ENCODE measurements around the gene APPL2. TPM values are rescaled to one million over a fixed set of nuclear protein-coding genes. Genes with fewer than 3 reads are reported as not detected.

Gene APPL2
- total RNA-seq, 1 experiment from 2014 or later: 35.5 TPM

DNA sequence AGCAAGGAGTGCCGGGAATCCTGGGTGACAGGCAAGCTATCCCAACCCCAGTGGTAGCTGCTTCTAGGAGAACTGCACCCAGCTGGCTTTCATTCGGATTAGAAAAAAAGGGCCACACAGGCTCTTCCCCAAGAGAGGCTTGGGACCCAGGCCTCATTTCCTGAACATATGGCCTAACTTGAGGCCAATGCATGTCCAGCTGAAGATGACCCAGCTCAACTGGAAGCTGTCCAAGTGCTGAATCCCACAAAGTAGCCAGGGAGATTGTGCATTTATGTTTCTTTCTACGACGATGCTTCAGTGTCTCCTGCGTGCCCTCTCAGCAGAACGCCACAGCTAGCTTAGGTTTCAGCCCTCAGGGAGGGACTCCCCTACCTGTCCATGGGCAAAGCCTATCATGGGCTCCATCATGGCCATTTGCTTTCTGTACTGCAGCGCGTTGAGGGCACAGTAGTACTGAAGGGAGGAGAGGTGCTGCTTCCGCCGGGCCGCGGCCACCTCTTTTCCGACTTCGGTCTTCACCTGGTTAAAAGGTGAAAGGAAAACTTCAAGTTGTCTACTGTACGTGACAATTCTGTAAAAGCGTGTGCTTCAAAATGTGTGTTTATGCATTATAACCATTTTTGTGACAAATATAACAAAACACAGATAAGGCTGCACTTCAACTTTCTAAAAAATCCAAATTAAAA, 29.1 kb downstream of the APPL2 start:
- TF ChIP-seq CTCF (IDR thresholded peaks at IDR 0.05; ENCODE audit: unreplicated experiment): no peak
- Mint-ChIP-seq H3K9me3 (ENCODE audit: unreplicated experiment) (no peaks in the 10 kb centered on the region), H3K36me3 (ENCODE audit: insufficient read depth, unreplicated experiment) (peaks cover 65% of the 10 kb centered on the region), H3K4me3 (ENCODE audit: unreplicated experiment) (no peak overlapping the region), H3K27me3 (ENCODE audit: insufficient read depth, unreplicated experiment) (no peaks in the 10 kb centered on the region), H3K27ac (ENCODE audit: low read depth, unreplicated experiment) (no peak overlapping the region), H3K4me1 (ENCODE audit: insufficient read depth, unreplicated experiment) (no peaks in the 10 kb centered on the region)
- POLR2A ChIA-PET: interaction anchor here (1.1 kb wide), 1 partner anchor 171 kb away, joined by 4 read pairs; no protein-coding TSS in a partner anchor
- BruUV-seq (replicated peaks): no TSS peak
- CTCF ChIA-PET: no interaction called here
- DNase-seq (ENCODE audit: unreplicated experiment): no peak
- intact Hi-C loops (cut with micrococcal nuclease): loop anchor here (10.0 kb wide), 1 partner anchor 178 kb away; no protein-coding TSS in a partner anchor

DNA sequence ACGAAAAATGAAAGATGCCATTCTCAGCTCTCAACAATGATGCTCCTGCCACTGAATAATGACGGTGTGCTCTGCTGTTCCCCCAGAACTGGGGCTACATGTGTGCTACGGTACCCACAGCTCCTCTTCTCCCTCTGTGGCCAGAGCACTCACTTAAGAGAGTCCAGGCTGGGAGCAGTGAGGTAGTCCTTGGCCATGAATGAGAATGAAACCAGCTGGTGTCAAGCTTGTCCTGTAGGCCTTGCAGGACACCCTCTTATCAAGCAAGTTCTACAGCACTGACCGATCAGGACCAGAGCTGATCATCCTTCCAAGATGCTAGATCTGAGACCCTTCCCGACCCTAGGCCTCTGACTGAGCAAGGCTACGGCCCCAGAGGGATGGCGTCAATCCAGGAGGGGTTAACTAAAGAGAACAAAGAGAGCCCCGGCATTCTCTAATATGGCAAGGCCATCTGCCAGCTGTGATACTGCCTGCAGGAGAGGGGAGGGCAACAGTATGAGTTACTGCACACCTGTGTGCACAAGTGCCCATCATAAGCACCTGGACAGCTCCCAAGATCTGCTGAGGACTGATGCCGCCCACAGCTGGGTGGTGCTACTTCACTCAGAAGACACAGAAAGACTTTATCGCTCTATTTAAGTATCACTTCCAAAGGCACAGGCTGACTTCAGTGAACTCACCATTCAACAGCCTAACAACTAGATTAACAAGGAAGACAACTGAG, 30.5 kb downstream of the APPL2 start:
- ChIA-PET CTCF (interaction anchor here (0.5 to 1.9 kb wide), 7 partner anchors 9 to 388 kb away, joined by 3 to 8 read pairs (median 5); partner anchors contain the start of gene APPL2), POLR2A (interaction anchor here (0.7 to 1.7 kb wide), 5 partner anchors 9 to 195 kb away, joined by 3 read pairs; no protein-coding TSS in a partner anchor)
- Mint-ChIP-seq H3K27me3 (ENCODE audit: insufficient read depth, unreplicated experiment) (no peaks in the 10 kb centered on the region), H3K36me3 (ENCODE audit: insufficient read depth, unreplicated experiment) (peaks cover 60% of the 10 kb centered on the region), H3K9me3 (ENCODE audit: unreplicated experiment) (no peaks in the 10 kb centered on the region), H3K4me3 (ENCODE audit: unreplicated experiment) (no peak overlapping the region), H3K4me1 (ENCODE audit: insufficient read depth, unreplicated experiment) (no peaks in the 10 kb centered on the region), H3K27ac (ENCODE audit: low read depth, unreplicated experiment) (no peak overlapping the region)
- no TSS peak for BruUV-seq (replicated peaks)
- no peak for TF ChIP-seq CTCF (IDR thresholded peaks at IDR 0.05; ENCODE audit: unreplicated experiment)
- intact Hi-C loops (cut with micrococcal nuclease): loop anchor here (10.0 kb wide), 1 partner anchor 179 kb away; no protein-coding TSS in a partner anchor
- DNase-seq (ENCODE audit: unreplicated experiment): no peak

DNA sequence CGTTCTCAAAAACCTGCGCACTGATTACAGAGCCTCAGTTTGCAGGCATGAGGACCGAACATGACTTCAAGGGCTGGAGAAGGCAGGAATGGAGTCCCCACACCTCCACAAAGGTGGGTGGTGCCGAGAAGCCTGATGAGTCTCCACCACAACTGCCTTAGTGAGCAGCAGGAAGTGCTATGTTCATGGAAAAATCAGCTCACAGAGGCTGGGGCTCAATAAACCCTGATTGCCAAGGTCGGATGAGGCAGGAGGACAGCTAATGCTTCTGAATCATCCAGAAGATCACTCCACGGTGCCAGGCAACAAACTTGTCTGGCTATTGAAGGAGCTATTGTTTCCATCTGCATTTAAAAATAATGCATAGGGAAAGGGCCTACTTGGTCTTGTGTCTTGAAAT, 31.1 kb downstream of the APPL2 start:
- H3K27ac Mint-ChIP-seq (ENCODE audit: low read depth, unreplicated experiment): no peak overlapping the region
- no peak for TF ChIP-seq CTCF (IDR thresholded peaks at IDR 0.05; ENCODE audit: unreplicated experiment)
- ChIA-PET CTCF (interaction anchor here (0.5 to 1.9 kb wide), 7 partner anchors 10 to 388 kb away, joined by 3 to 8 read pairs (median 4); partner anchors contain the start of gene APPL2), POLR2A (interaction anchor here (1.2 to 1.7 kb wide), 4 partner anchors 10 to 178 kb away, joined by 3 read pairs; no protein-coding TSS in a partner anchor)
- no peaks in the 10 kb centered on the region for H3K27me3 Mint-ChIP-seq (ENCODE audit: insufficient read depth, unreplicated experiment)
- H3K9me3 Mint-ChIP-seq (ENCODE audit: unreplicated experiment): no peaks in the 10 kb centered on the region
- DNase-seq (ENCODE audit: unreplicated experiment): no peak
- intact Hi-C loops (cut with micrococcal nuclease): loop anchor here (10.0 kb wide), 1 partner anchor 180 kb away; no protein-coding TSS in a partner anchor
- no peak overlapping the region for H3K4me3 Mint-ChIP-seq (ENCODE audit: unreplicated experiment)
- no TSS peak for BruUV-seq (replicated peaks)
- H3K36me3 Mint-ChIP-seq (ENCODE audit: insufficient read depth, unreplicated experiment): peaks cover 57% of the 10 kb centered on the region
- H3K4me1 Mint-ChIP-seq (ENCODE audit: insufficient read depth, unreplicated experiment): no peaks in the 10 kb centered on the region

DNA sequence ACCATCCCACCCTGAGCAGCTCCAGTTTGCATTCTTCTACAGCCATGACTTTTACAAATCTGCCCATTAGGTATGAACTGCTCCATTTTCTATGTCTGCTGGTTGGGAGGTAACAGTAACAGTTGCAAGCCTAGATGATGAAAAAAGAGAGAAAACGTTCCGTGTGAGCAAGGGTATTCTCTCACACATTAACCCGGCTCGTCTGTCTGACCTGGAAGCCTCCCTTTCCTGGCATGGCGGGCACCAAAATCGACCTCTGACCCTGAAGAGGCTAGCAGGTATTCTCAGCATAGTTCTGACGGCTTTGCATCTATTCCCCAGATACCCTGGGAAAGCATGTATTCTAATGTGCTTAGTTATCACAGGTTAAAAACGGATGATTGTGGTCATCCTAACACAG, 31.8 kb downstream of the APPL2 start:
- POLR2A ChIA-PET: interaction anchor here (1.0 to 1.2 kb wide), 2 partner anchors 10 to 31 kb away, joined by 3 read pairs; no protein-coding TSS in a partner anchor
- H3K9me3 Mint-ChIP-seq (ENCODE audit: unreplicated experiment): no peaks in the 10 kb centered on the region
- BruUV-seq (replicated peaks): no TSS peak
- no peak for DNase-seq (ENCODE audit: unreplicated experiment)
- H3K4me3 Mint-ChIP-seq (ENCODE audit: unreplicated experiment): no peak overlapping the region
- no peak overlapping the region for H3K27ac Mint-ChIP-seq (ENCODE audit: low read depth, unreplicated experiment)
- intact Hi-C loops (cut with micrococcal nuclease): loop anchor here (10.0 kb wide), 1 partner anchor 181 kb away; no protein-coding TSS in a partner anchor
- peaks cover 63% of the 10 kb centered on the region for H3K36me3 Mint-ChIP-seq (ENCODE audit: insufficient read depth, unreplicated experiment)
- no peak for TF ChIP-seq CTCF (IDR thresholded peaks at IDR 0.05; ENCODE audit: unreplicated experiment)
- H3K4me1 Mint-ChIP-seq (ENCODE audit: insufficient read depth, unreplicated experiment): no peaks in the 10 kb centered on the region
- no peaks in the 10 kb centered on the region for H3K27me3 Mint-ChIP-seq (ENCODE audit: insufficient read depth, unreplicated experiment)
- CTCF ChIA-PET: interaction anchor here (0.6 to 1.4 kb wide), 3 partner anchors 28 to 179 kb away, joined by 3 to 4 read pairs (median 4); no protein-coding TSS in a partner anchor
